H7 (cell line): ENCODE measurements around the gene NDUFAF4. TPM values are rescaled to one million over a fixed set of nuclear protein-coding genes. Genes with fewer than 3 reads are reported as not detected.

Experiments
- total RNA-seq: library from RNA; depleted of rRNA; stranded (reverse); fragments of >200 nt; shearing (Covaris generic); gene quantifications from 2 replicates; pipeline ENCODE4 v1.2.3, GENCODE V29; 2014; rRNA removed

NDUFAF4 gene
- total RNA-seq, 1 experiment from 2014 or later: 75.4 TPM

Other genes with a start within 250 kb of the NDUFAF4 start
- gene GPR63, start 60.4 kb downstream of the NDUFAF4 start, total RNA-seq: 4.2 and 6.2 TPM in 2 replicates
- 0.07 and 0.21 TPM in 2 replicates for gene KLHL32, start 26.8 kb upstream of the NDUFAF4 start, total RNA-seq